K562 (cell line): ENCODE measurements around the gene NFYC. TPM values are rescaled to one million over a fixed set of nuclear protein-coding genes. Genes with fewer than 3 reads are reported as not detected.

ENCODE experiments used
- ATAC-seq: fragments of 200-7000 bp; cut with Tn5 transposase; 3 replicates; pipeline ENCODE4 v1.9.1; 2020; ENCODE audit warnings: moderate library complexity
- BruUV-seq: library from RNA; stranded (reverse); fragments of 400-500 nt; replicated peaks from 2 replicates; lab custom pipeline; 2021; lab: Mats Ljungman, UMichigan
- CTCF ChIA-PET: fragments of 300-600 bp; formaldehyde crosslinking; extraction: SDS; loops from one replicate; lab custom pipeline; 2021; ENCODE audit warnings: low intra/inter-chr PET ratio; lab: Yijun Ruan, JAX
- POLR2A ChIA-PET: fragments of 300-600, 350-650 bp; sonication (Branson Sonifier 250); formaldehyde crosslinking; extraction: SDS; loops from one replicate; lab custom pipeline; 2021; ENCODE audit warnings: antibody characterized with exemption, inconsistent platforms; lab: Yijun Ruan, JAX
- DNase-seq, 4 experiments: peaks; one replicate each; pipeline versions ENCODE4 v3.0.0 to v3.0.0-alpha.2; 2011 to 2018; ENCODE audit warnings: low spot score in 3 of 4, mixed read lengths in 3 of 4; ENCODE audit errors: extremely low read depth in 1 of 4
- FAIRE-seq: peaks from 2 replicates; lab custom pipeline; 2011; peaks lifted over from hg19 to GRCh38; lab: Jason Lieb, UNC
- H2AFZ ChIP-seq: 2 replicates; pipeline ENCODE4 v1.6.0; 2011; ENCODE audit warnings: low read depth, low read length, control low read depth, inconsistent platforms
- H3K27ac ChIP-seq: fragments of 200-600 bp; 3 replicates; pipeline ENCODE4 v1.8.0; 2011; ENCODE audit warnings: low read depth, mild to moderate bottlenecking, control low read depth, inconsistent platforms, low read length, moderate library complexity, mixed read lengths; ENCODE audit errors: extremely low read depth
- H3K27me3 ChIP-seq, 2 experiments: fragments of 300-600 bp in 1 of 2; 2 replicates in 1 of 2; 3 replicates in 1 of 2; pipeline versions ENCODE4 v1.6.0 to v1.8.0; 2011; ENCODE audit warnings: inconsistent platforms in 2 of 2, low read length in 2 of 2, mild to moderate bottlenecking in 1 of 2, mixed read lengths in 1 of 2, moderate library complexity in 1 of 2; ENCODE audit not compliant: control insufficient read depth in 2 of 2, insufficient read depth in 2 of 2
- H3K36me3 ChIP-seq: fragments of 300-600 bp; 3 replicates; pipeline ENCODE4 v1.8.0; 2011; ENCODE audit warnings: mild to moderate bottlenecking, low read length, inconsistent platforms; ENCODE audit not compliant: control insufficient read depth, insufficient read depth
- H3K4me1 ChIP-seq, 2 experiments: fragments of 200-600 bp in 1 of 2; replicated peaks in 1 of 2; 2 replicates in 1 of 2; 3 replicates in 1 of 2; pipeline versions ENCODE4 v1.5.1 to v1.8.0; 2011; ENCODE audit warnings: inconsistent platforms in 2 of 2, low read length in 2 of 2, mild to moderate bottlenecking in 1 of 2, mixed read lengths in 1 of 2, moderate library complexity in 1 of 2; ENCODE audit not compliant: control insufficient read depth in 2 of 2, insufficient read depth in 2 of 2
- H3K4me2 ChIP-seq: 2 replicates; pipeline ENCODE4 v1.6.1; 2011; ENCODE audit warnings: low read length, control low read depth, inconsistent platforms, mixed read lengths; ENCODE audit not compliant: insufficient read depth
- H3K4me3 ChIP-seq: fragments of 200-600 bp; sonication (generic), shearing (Covaris generic); 2 replicates; pipeline ENCODE4 v1.5.1; 2016; ENCODE audit warnings: control low read depth, inconsistent platforms
- H3K79me2 ChIP-seq: fragments of 200-600 bp; 3 replicates; pipeline ENCODE4 v1.8.0; 2011; ENCODE audit warnings: low read length, inconsistent platforms; ENCODE audit not compliant: control insufficient read depth, insufficient read depth
- H3K9ac ChIP-seq, 2 experiments: 2 replicates each; pipeline versions ENCODE4 v1.6.0 to v1.6.1; 2011; ENCODE audit warnings: low read depth in 2 of 2, low read length in 2 of 2, control low read depth in 1 of 2, inconsistent platforms in 1 of 2, mild to moderate bottlenecking in 1 of 2, mixed read lengths in 1 of 2; ENCODE audit not compliant: insufficient read depth in 1 of 2
- H3K9me1 ChIP-seq: one replicate; pipeline ENCODE4 v1.6.0; 2011; ENCODE audit warnings: inconsistent platforms, mild to moderate bottlenecking, low read length, moderate library complexity; ENCODE audit not compliant: control insufficient read depth, insufficient read depth
- H3K9me3 ChIP-seq: replicated peaks from 2 replicates; pipeline ENCODE4 v1.5.1; 2011; ENCODE audit warnings: low read depth, low read length, inconsistent platforms; ENCODE audit not compliant: control insufficient read depth, insufficient read depth
- H4K20me1 ChIP-seq: replicated peaks from 2 replicates; pipeline ENCODE4 v1.6.1; 2011; ENCODE audit warnings: low read length, inconsistent platforms, mixed read lengths; ENCODE audit not compliant: control insufficient read depth, insufficient read depth
- ADNP ChIP-seq: fragments of 200-800 bp; sonication (Bioruptor generic); IDR thresholded peaks from 2 replicates; pipeline ENCODE4 v1.6.1; 2016; ENCODE audit warnings: missing genetic modification characterization, missing compliant biosample characterization
- ARID1B ChIP-seq: fragments of 450-650 bp; IDR thresholded peaks from 2 replicates; pipeline ENCODE4 v1.6.1; 2016; ENCODE audit warnings: antibody characterized with exemption, mild to moderate bottlenecking, inconsistent platforms
- ATF7 ChIP-seq: fragments of 450-650 bp; IDR thresholded peaks from 2 replicates; pipeline ENCODE4 v1.7.1; 2014; ENCODE audit warnings: mild to moderate bottlenecking, moderate library complexity
- CBFA2T2 ChIP-seq: fragments of 450-650 bp; conservative IDR thresholded peaks from 2 replicates; pipeline ENCODE4 v1.6.1; 2017; ENCODE audit warnings: mild to moderate bottlenecking
- CBFA2T3 ChIP-seq: fragments of 450-650 bp; IDR thresholded peaks from 2 replicates; pipeline ENCODE4 v1.6.1; 2017
- JUND ChIP-seq, 2 experiments: IDR thresholded peaks; 2 replicates in 1 of 2; 3 replicates in 1 of 2; pipeline ENCODE4 v1.6.1; 2011; ENCODE audit warnings: borderline replicate concordance in 2 of 2, low read depth in 2 of 2, low read length in 2 of 2, improper control_type of control experiment in 1 of 2, missing biosample characterization in 1 of 2, missing genetic modification characterization in 1 of 2, missing genetic modification reagents in 1 of 2
- MTA3 ChIP-seq: fragments of 450-650 bp; formaldehyde crosslinking; IDR thresholded peaks from 2 replicates; pipeline ENCODE4 v1.6.1; 2017; ENCODE audit warnings: mild to moderate bottlenecking, borderline replicate concordance
- PYGO2 ChIP-seq: fragments of 450-650 bp; IDR thresholded peaks from 2 replicates; pipeline ENCODE4 v1.6.1; 2016; ENCODE audit warnings: mild to moderate bottlenecking, missing genetic modification characterization, moderate library complexity, missing compliant biosample characterization
- SMARCE1 ChIP-seq: fragments of 450-650 bp; IDR thresholded peaks from 2 replicates; pipeline ENCODE4 v1.7.1; 2016; ENCODE audit warnings: mild to moderate bottlenecking
- TRIM24 ChIP-seq, 2 experiments: fragments of 450-650 bp; IDR thresholded peaks; 2 replicates each; pipeline ENCODE4 v1.6.1; 2016
- ZEB2 ChIP-seq: fragments of 450-650 bp; IDR thresholded peaks from 2 replicates; pipeline ENCODE4 v1.6.1; 2016
- ZFX ChIP-seq: sonication (generic); formaldehyde crosslinking; IDR thresholded peaks from 2 replicates; pipeline ENCODE4 v1.8.0; 2022; ENCODE audit warnings: mild to moderate bottlenecking, missing genetic modification reagents, moderate library complexity
- WGBS: fragments of 100-300 bp; shearing (Covaris generic); methylation state at CpG from one replicate; pipeline ENCODE4 v1.1.6; 2016; ENCODE audit warnings: low coverage, mixed read lengths; ENCODE audit not compliant: insufficient coverage; ENCODE audit errors: missing lambda C conversion rate; 5-methylcytosine and 5-hydroxymethylcytosine counted together
- in situ Hi-C: fragments of 300-500 bp; cut with MboI; formaldehyde crosslinking; loops from 4 replicates; pipeline ENCODE4 v1.15.0; 2018; ENCODE audit warnings: inconsistent platforms, mixed read lengths
- intact Hi-C: fragments of 100-400 bp; cut with micrococcal nuclease; formaldehyde crosslinking; loops from 2 replicates; pipeline ENCODE4 v1.14.2; 2022
- polyA plus RNA-seq, 8 experiments: library from polyadenylated mRNA; depleted of rRNA in 4 of 8; stranded (reverse) in 5 of 8; unstranded in 3 of 8; fragments of >200 nt; fragmentation: Nextera tagmentation in 2 of 8; fragmentation: Illumina TruSeq in 1 of 8; extraction: Ambion mirVana in 2 of 8; extraction: Trizol in 1 of 8; gene quantifications; 2 replicates each; pipeline versions ENCODE4 v1.2.1 to v1.2.3, GENCODE V29; 2011 to 2014; ENCODE audit warnings: inconsistent platforms in 1 of 8, missing spikeins in 1 of 8
- total RNA-seq, 7 experiments: library from RNA; depleted of rRNA in 6 of 7; stranded (reverse); fragments of >200 nt in 6 of 7; fragmentation: Illumina TruSeq in 2 of 7; extraction: Trizol in 2 of 7; gene quantifications; 2 replicates each; pipeline versions ENCODE4 v1.2.1 to v1.2.3, GENCODE V29; 2011 to 2021; ENCODE audit warnings: low replicate concordance in 1 of 7
- TF ChIP-seq, protein P1 (sequence below), 2 experiments: fragments of 450-650 bp; formaldehyde crosslinking in 1 of 2; IDR thresholded peaks; 2 replicates each; pipeline versions ENCODE4 v1.4.0 to v1.6.1; 2014 to 2020; ENCODE audit warnings: mild to moderate bottlenecking in 2 of 2, borderline replicate concordance in 1 of 2, low read depth in 1 of 2

Gene NFYC
- total and polyA plus RNA-seq, 9 of the 15 experiments (the other 6 are each of a cell fraction or from before 2014, with no cell fraction given) = 4.8 to 59.8 (median 41.1) TPM

DNA sequence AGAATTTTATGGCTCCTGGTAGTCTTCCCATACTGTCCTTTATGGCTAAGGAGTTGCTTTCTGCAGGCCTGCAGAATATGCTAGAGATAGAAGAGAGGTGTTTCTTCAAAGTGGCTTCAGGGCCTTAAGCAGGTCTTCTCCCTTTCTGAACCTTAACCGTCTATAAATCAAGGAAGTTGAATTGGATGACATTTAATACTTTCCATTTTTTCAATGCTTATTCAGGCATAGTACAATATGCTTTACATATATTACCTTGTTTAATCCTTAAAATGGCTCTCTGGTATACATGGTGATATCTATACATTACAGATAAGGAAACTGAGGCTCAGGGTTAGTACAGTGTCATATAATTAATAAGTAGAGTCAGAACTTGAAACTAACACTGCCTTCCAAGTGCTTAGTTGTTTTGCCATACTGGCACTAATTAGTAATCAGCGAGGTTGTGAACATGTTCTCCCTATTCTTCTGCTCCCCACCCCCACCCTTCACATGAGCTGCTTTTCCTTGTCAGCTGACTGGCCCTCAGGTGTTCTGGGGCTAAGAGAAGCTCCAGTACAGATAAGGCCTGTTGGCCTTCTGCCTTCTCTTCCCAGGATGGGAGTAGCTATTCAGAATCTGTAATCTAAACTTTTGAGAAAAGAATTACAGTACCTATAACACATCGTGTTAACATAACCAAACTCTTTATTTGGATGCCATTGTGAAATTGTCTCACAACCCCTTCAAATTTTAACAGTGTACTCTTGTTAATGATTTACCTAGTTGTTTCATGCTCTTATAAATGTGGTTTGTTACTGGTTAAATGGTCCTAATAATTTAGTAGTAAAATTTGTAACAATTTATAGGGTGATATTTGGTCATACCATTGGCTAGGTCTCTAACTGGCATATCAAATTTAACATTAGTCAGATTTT is 13.6 kb downstream of the NFYC start:
- ATAC-seq = no peak
- no peak overlapping the region for H2AFZ ChIP-seq
- intact Hi-C loops = no loop called here
- H3K79me2 ChIP-seq = peaks cover 86% of the 10 kb centered on the region
- no peak overlapping the region for H3K4me3 ChIP-seq
- peak; percentile 6 for FAIRE-seq
- ChIA-PET CTCF (no interaction called here), POLR2A (interaction anchor here (0.7 to 14.0 kb wide), 8 partner anchors 11 to 372 kb away, joined by 3 to 212 read pairs (median 4); partner anchors contain the start of gene NFYC)
- no peaks in the 10 kb centered on the region for H3K9me3 ChIP-seq
- H3K36me3 ChIP-seq = no peaks in the 10 kb centered on the region
- no peaks in the 10 kb centered on the region for H3K9me1 ChIP-seq
- no peak overlapping the region; a peak in 1 of 4 replicates for H3K9ac ChIP-seq
- H3K4me2 ChIP-seq = peak overlapping the region; percentile 47; the same call in 1 of the 2 replicates
- peaks cover 0 to 26% of the 10 kb centered on the region in 2 experiments; a peak in 4 of 5 replicates for H3K4me1 ChIP-seq
- H3K27me3 ChIP-seq = no peaks in the 10 kb centered on the region
- in situ Hi-C loops = no loop called here
- peak; percentile 28 to 68 (median 38) for DNase-seq
- BruUV-seq = no TSS peak
- H4K20me1 ChIP-seq = no peaks in the 10 kb centered on the region
- 21% methylated on average over 3 of the region's 3 CpGs for WGBS
- H3K27ac ChIP-seq = peak overlapping the region; percentile 5; the same call in 1 of the 3 replicates
- TF ChIP-seq ATF7 (peak; percentile 19; the same call in 1 of the 2 replicates), ARID1B (0 out of 2 replicates have a peak, but pooled peaks have one; percentile 13), CBFA2T2 (peak; percentile 49), JUND (IDR thresholded peaks at IDR 0.05; ENCODE audit: borderline replicate concordance, low read depth, low read length) (no peak), JUND (tag; IDR thresholded peaks at IDR 0.05; ENCODE audit: borderline replicate concordance, low read depth, low read length) (peak; percentile 25; the same call in 1 of the 3 replicates), PYGO2 (tag) (no peak), ZEB2 (peak; percentile 81), TRIM24 (IDR thresholded peaks at IDR 0.05) (0 out of 4 replicates have a peak, but pooled peaks of 1 of the 2 experiments have one; percentile 32), ADNP (peak; percentile 55), ZFX (CRISPR knock-in tag) (peak; percentile 42; the same call in 1 of the 2 replicates), CBFA2T3 (peak; percentile 31), MTA3 (peak; percentile 25; the same call in 1 of the 2 replicates), SMARCE1 (0 out of 2 replicates have a peak, but pooled peaks have one; percentile 21)
- TF ChIP-seq, protein P1, sequence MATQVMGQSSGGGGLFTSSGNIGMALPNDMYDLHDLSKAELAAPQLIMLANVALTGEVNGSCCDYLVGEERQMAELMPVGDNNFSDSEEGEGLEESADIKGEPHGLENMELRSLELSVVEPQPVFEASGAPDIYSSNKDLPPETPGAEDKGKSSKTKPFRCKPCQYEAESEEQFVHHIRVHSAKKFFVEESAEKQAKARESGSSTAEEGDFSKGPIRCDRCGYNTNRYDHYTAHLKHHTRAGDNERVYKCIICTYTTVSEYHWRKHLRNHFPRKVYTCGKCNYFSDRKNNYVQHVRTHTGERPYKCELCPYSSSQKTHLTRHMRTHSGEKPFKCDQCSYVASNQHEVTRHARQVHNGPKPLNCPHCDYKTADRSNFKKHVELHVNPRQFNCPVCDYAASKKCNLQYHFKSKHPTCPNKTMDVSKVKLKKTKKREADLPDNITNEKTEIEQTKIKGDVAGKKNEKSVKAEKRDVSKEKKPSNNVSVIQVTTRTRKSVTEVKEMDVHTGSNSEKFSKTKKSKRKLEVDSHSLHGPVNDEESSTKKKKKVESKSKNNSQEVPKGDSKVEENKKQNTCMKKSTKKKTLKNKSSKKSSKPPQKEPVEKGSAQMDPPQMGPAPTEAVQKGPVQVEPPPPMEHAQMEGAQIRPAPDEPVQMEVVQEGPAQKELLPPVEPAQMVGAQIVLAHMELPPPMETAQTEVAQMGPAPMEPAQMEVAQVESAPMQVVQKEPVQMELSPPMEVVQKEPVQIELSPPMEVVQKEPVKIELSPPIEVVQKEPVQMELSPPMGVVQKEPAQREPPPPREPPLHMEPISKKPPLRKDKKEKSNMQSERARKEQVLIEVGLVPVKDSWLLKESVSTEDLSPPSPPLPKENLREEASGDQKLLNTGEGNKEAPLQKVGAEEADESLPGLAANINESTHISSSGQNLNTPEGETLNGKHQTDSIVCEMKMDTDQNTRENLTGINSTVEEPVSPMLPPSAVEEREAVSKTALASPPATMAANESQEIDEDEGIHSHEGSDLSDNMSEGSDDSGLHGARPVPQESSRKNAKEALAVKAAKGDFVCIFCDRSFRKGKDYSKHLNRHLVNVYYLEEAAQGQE (IDR thresholded peaks at IDR 0.05; ENCODE audit: borderline replicate concordance) = peak; percentile 23; the same call in 1 of the 2 replicates
- TF ChIP-seq, protein P1 (CRISPR knock-in tag; IDR thresholded peaks at IDR 0.05; ENCODE audit: low read depth) = no peak
